ENCODE results near the gene PEX7.
A peak's percentile ranks its signal among the peaks of the same experiment; 100 is the strongest.
"Not testable (repeated sequence)": the region's sequence is repeated elsewhere in the genome, so short reads cannot be mapped to it uniquely, and the experiment has no call there.

PEX7 gene

DNA sequence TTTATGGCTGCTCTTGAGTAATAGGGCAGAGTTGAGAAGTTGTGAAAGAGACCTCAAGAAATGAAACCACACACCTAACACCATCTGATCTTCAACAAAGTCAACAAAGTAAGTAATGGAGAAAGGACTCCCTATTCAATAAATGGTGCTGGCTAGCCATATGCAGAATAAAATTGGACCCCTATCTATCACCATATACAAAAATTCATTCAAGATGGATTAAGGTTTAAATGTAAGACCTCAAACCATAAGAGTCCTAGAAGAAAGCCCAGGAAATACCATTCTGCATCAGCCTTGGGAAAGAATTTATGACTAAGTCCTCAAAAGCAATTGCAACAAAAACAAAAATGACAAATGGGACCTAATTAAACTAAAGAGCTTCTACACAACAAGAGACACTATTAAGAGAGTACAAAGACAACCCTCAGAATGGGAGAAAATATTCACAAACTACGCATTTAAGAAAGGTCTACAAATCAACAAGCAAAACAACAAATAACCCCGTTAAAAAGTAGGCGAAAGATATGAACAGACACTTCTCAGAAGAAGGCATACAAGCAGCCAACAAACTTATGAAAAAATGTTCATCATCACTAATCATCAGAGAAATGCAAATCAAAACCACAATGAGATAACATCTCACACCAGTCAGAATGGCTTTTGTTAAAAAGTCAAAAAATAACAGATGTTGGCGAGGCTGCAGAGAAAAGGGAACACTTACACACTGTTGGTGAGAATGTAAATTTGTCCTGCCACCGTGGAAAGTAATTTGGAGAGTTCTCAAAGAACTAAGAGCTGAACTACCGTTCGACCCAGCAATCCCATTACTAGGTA is 34.1 kb upstream of the PEX7 start:
- peak; percentile 47 for DNase-seq
- in situ Hi-C loops (cut with MboI; ENCODE audit: low pct_unique_long_range_greater_than_20kb, low sequenced_read_pairs): loop anchor here (25.0 kb wide), 1 partner anchor 426 kb away; no protein-coding TSS in a partner anchor

DNA sequence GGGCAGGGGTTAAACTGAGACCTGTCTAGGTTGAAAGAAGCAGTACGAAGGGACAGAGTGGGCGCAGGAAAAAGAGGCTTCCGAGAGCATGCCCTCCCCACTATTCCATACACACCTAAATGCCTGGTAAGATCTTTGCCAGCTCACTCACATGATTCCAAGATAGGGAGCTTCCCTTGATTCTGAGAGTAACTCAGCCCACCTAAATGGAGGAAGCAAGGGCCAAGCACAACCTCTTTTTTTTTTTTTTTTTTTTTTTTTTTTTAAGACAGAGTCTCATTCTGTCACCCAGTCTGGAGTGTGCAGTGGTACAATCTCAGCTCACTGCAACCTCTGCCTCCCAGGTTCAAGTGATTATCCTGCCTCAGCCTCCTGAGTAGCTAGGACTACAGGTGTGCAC is 33.0 kb upstream of the PEX7 start:
- in situ Hi-C loops (cut with MboI; ENCODE audit: low pct_unique_long_range_greater_than_20kb, low sequenced_read_pairs): loop anchor here (25.0 kb wide), 1 partner anchor 427 kb away; no protein-coding TSS in a partner anchor
- not testable (repeated sequence) for DNase-seq

DNA sequence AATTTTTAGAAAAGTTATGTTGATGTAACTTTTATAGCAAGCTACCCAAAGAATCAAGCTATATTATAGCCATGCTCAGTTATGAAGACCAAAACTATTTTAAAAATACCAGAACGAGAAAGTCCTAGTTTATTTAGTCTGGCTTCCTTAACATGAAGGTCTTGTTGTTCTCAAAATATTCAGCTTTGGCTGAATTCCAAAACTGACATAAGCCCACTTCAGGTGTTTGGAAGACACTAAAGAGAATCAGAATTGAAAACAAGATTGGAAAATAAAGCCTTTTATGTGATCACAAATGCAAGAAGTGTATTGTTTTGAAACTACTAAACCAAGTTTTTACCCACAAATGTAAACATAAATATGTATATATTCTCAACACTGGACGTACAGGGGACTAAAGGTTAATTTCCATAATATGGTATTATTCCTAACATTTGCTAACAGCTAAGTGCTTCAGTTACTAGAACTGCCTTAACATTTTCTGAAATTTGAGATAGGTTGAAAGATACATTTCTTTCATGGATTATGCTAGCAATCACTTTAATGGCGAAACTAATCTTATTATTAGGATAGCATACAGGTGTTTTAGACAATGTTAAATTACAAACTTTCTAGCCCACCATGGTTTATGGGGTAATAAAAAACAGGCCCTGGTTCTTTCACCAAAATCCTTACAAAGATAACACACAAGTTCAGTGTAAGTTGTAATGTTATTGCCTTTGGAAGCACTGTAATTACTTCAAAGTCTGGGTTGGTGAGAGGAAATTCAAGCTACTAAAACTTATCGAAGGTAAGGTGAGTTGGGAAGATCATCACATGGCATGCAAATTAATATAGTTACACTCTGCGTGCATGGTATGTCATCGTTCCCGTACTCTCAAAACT is 31.7 kb upstream of the PEX7 start:
- no peak for DNase-seq
- in situ Hi-C loops (cut with MboI; ENCODE audit: low pct_unique_long_range_greater_than_20kb, low sequenced_read_pairs): loop anchor here (25.0 kb wide), 1 partner anchor 428 kb away; no protein-coding TSS in a partner anchor

DNA sequence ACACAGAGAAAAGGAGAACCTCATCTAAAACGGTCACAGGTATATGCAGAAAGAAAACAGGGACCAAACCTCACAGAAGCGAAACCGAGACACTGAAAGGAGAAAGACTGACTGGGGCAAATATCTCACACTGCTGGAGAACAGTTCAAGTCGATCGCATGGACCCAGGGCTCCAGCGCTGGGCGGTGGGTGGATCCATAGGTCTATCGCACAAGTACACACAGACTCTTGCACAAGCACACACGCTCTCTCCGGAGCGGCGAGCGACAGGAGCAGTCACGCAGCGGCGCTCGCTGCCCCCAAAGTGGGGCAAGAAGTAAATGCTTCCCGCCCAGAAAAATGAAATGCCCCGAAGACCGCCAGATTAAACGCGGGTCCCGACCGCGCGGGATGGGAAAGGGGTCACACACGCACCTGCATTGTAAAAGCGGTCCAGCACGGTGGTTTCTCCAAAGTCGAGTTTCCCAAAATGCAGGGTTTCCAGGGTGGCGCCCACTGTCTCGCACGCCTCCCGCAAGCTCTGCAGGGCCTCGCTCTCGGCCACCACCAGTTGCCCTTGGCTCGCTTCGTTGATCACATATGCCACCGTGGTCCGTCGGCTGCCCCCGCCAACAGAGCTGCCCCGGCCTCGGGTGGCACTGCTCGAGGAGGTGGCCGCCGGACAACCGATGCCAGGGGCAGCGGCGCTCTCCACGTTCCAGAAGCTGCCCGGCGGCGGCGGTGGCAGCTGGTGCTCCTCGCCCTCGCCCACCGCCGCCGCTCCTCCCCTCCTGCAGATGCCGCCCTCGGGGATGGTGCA is 30.9 kb upstream of the PEX7 start:
- in situ Hi-C loops (cut with MboI; ENCODE audit: low pct_unique_long_range_greater_than_20kb, low sequenced_read_pairs): loop anchor here (25.0 kb wide), 1 partner anchor 429 kb away; no protein-coding TSS in a partner anchor
- DNase-seq: peak; percentile 75

DNA sequence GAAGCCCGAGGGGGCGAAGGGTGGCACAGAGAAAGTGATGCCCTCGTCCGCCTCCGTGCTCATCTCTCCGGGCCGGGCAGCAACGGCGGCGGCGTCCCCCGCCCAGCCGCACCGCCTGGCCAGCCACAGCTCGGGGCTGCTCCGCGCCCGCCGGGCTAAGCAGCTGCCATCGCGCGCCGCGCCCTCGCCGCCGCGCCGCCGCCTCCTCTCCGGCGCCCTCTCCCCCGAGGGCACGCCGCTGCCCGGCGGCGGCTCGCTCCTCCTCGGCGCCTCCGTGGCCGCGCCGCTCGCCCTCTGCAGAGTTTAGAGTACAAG is 30.3 kb upstream of the PEX7 start:
- no peak for DNase-seq
- in situ Hi-C loops (cut with MboI; ENCODE audit: low pct_unique_long_range_greater_than_20kb, low sequenced_read_pairs): loop anchor here (25.0 kb wide), 1 partner anchor 430 kb away; no protein-coding TSS in a partner anchor

DNA sequence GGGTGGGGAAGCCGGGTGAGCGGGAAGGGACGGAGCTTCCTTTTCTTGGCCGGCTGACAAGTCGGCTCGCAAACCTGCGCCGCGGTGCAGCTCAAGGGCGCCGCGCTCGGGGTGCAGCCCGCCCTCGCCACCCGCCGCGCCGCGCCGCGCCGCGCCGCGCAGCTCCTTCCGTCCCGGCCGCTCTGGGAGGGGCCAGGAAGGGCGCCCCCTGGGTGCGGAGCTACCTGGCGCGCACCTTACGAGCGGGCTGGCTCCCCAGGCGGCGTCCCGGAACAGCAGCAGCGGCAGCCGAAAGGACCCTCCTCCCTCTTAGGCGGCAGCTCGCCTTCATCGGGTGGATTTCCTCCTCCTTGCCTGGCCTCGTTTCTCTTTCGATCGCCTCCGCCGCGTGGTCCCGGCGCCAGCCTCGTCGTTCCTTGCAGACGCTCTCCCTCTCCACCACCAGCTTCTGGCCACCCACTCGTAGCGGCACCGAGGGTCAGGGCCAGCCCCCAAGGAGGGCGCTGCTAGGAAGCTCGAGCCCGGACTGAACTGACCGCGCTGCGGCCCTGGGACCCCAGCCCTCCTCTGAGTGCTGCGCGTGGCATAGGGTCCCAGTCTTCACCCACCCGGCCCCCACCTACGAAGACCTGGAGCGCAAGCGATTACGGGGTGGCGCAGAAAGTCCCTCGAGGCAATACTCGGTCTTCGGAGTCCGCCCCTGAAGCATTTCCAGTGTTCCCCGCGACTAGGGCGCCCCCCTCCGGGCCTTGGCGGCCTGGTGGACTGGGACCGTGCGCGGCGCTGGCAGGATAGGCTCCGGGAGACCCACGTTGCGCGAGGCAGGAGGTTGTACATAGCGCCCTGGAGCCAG is 29.8 kb upstream of the PEX7 start, which contains the start of gene MAP3K5:
TSS of gene MAP3K5 (minus strand) at position 68 of the 853 bp plus-strand sequence. CDS start 320 bp downstream, outside the sequence.
- in situ Hi-C loops (cut with MboI; ENCODE audit: low pct_unique_long_range_greater_than_20kb, low sequenced_read_pairs): loop anchor here (25.0 kb wide), 1 partner anchor 430 kb away; no protein-coding TSS in a partner anchor
- peak; percentile 95 for DNase-seq

DNA sequence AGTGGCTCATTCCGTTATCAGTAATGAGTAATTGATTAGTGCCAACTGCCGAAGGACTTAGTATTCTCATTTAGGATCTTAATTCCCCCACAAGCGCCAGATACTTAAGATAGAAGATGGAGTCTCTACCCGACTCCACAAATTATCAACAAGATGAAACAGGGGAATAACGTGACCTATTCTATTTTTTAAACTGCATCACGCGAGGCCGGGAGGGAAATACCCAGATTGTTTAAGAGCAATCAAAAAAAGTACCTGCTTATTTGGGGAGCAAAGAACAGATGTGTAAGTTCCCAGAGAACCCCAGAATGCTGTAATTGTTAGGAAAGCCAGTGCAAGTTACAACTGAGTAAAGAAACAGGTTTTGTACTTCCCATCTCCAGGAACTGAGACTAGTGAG is 29.0 kb upstream of the PEX7 start:
- in situ Hi-C loops (cut with MboI; ENCODE audit: low pct_unique_long_range_greater_than_20kb, low sequenced_read_pairs): loop anchor here (25.0 kb wide), 1 partner anchor 431 kb away; no protein-coding TSS in a partner anchor
- DNase-seq: no peak

DNA sequence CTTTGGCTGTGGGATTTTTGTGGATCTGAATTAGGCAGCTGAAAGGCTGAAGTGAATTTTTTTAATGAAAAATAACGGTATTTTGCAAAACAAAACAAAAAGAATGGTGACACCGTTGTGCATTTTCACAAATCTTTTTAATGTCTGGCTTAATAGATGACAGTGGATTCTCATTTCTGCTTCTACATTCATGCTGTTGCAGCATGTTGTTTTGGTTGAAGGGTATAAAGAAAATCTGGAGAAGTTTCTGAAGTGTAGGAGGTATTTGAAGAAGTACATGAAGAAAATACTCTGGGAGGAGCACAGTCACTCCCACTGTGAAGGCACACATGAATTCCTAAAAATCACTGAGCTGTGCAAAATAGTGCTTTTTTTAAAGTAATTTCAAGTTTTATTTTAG is 27.0 kb upstream of the PEX7 start:
- in situ Hi-C loops (cut with MboI; ENCODE audit: low pct_unique_long_range_greater_than_20kb, low sequenced_read_pairs): loop anchor here (25.0 kb wide), 1 partner anchor 433 kb away; no protein-coding TSS in a partner anchor
- no peak for DNase-seq

DNA sequence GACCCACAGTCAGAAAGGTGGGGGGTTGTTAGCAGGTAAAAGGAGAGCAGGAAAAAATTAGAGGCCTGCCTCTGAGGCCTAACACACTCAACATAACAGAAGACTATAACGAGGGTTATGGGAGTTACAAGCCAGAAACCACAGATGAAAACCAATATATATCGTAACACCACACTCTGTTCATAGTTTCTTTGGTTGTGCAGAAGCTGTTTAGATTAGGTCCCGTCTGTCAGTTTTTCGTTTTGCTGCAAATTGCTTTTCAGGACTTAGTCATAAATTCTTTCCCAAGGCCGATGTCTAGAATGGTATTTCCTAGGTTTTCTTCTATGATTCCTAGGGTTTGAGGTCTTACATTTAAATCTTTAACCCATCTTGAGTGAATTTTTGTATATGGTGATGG is 26.4 kb upstream of the PEX7 start:
- DNase-seq: no peak
- in situ Hi-C loops (cut with MboI; ENCODE audit: low pct_unique_long_range_greater_than_20kb, low sequenced_read_pairs): loop anchor here (25.0 kb wide), 1 partner anchor 434 kb away; no protein-coding TSS in a partner anchor

DNA sequence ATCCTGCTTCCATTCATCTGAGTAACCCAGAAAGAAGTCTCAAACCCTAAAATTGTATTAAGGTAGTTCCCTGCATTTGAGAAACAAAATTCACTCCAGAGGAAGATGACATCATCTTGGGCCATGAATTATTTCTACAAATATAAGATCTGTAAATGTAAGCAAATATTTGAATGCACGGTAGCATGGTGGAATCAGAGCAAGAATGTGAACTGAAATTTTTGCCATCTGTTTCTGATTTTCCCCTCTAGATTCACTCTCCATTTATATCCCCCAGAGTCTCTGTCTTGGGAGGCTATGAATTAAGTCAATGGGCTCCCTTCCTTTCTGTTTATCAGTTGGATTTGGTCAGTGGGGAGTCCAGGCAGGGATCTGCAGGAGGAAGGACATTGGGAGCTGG is 24.3 kb upstream of the PEX7 start:
- no peak for DNase-seq
- in situ Hi-C loops (cut with MboI; ENCODE audit: low pct_unique_long_range_greater_than_20kb, low sequenced_read_pairs): loop anchor here (25.0 kb wide), 1 partner anchor 436 kb away; no protein-coding TSS in a partner anchor

DNA sequence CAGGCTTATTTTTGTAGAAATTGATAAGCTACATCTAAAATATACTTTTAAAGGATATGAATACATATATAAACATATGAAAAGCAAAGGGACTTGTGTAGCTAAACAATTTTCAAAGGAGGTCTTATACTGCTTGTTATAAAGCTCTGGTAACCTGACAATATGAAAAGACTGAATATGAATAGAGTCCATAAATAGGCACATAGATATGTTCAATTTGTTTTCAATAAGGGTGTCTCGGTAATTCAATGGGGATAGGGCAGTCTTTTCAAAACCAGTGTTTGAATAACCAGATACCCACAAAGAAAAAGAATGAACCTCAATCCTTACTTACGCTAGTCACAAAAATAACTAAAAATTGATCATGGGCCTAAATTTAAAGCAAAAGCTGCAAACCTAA is 20.8 kb upstream of the PEX7 start:
- in situ Hi-C loops (cut with MboI; ENCODE audit: low pct_unique_long_range_greater_than_20kb, low sequenced_read_pairs): no loop called here

DNA sequence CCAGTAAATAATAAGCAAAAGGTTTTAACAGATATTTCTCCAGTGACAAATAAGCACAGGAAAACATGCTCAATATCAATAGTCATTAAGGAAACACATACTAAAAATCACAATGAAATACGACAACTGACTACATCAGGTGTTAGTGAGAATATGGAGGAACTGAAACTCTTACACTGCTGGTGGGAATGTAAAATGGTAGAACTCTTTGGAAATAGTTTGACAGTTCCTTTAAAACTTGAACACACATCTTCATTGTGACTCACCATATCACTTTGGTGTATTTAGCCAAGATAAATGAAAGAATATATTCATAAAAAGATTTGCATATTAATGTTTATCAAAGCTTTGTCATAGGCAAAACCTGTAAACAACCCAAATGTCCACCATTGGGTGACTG is 18.8 kb upstream of the PEX7 start:
- no peak for DNase-seq
- in situ Hi-C loops (cut with MboI; ENCODE audit: low pct_unique_long_range_greater_than_20kb, low sequenced_read_pairs): no loop called here

More for the DNA sequence above, 20.8 kb upstream of the PEX7 start:
- no peak for DNase-seq

DNA sequence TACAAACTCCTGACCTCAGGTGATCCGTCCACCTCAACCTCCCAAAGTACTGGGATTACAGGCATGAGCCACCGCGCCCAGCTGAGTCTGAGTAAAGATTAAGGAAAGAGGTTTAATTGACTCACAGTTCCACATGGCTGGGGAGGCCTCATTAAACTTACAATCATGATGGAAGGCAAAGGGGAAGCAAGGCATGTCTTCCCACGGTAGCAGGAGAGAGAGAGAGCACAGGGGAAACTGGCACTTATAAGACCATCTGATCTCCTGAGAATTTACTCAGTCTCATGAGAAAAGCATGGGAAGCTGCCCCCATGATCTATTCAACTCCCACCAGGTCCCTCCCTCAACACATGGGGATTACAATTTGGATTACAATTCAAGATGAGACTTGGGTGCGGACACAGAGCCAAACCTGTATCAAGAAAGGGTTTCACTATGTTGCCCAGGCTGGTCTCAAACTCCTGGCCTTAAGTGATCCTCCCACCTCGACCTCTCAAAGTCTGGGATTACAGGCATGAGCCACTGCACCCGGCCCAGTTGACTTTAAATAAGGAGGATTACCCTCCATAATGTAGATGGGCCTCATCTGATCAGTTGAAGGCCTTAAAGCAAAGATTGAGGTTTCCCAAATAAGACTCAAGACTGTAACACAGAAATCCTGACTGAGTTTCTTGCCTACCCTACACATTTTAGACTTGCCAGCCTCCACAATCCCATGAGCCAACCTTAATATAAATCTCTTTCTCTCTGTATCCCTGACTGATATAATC is 13.1 kb upstream of the PEX7 start:
- in situ Hi-C loops (cut with MboI; ENCODE audit: low pct_unique_long_range_greater_than_20kb, low sequenced_read_pairs): no loop called here
- no peak for DNase-seq

DNA sequence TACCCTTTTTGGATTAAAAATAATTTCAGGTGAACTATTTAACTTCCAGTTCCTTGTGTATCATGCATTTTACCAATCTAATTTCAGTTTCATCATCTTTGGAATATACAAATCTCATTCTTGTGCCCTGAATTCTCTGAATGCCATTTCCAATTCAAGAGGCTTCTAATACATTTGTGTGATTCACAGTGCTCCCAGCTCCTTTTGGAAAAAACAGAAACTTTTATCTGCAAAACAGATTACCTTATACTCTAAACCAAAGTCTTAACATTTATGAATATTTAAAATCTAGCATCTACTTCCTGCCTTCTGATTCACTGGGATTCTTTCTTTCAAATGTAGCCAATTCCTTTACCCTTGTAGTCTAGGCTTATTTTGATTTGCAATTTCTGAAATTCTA is 11.1 kb upstream of the PEX7 start:
- DNase-seq: no peak
- in situ Hi-C loops (cut with MboI; ENCODE audit: low pct_unique_long_range_greater_than_20kb, low sequenced_read_pairs): no loop called here

DNA sequence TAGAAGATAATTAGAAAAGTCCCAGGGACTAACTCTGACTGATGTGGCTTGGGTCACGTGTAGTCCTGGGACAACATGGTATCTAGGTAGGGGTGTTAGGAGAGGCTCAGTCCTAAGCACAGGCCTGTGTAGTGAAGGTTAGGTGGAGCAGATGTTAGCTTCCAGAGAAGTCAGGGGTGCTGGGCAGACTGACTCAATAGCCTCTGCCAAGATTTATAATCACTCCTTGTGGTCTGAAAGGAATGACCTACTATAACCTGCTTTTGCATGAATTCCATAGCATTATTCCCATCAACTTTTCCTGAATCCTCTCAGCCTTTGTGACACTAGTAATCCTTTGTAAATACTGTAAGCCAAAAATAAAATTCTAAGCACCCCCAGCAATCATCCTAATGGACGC is 10.2 kb upstream of the PEX7 start:
- no peak for DNase-seq
- in situ Hi-C loops (cut with MboI; ENCODE audit: low pct_unique_long_range_greater_than_20kb, low sequenced_read_pairs): no loop called here

DNA sequence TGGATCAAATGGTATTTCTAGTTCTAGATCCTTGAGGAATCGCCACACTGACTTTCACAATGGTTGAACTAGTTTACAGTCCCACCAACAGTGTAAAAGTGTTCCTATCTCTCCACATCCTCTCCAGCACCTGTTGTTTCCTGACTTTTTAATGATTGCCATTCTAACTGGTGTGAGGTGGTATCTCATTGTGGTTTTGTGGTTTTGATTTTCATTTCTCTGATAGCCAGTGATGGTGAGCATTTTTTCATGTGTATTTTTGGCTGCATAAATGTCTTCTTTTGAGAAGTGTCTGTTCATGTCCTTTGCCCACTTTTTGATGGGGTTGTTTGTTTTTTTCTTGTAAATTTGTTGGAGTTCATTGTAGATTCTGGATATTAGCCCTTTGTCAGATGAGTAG is 6.8 kb upstream of the PEX7 start:
- in situ Hi-C loops (cut with MboI; ENCODE audit: low pct_unique_long_range_greater_than_20kb, low sequenced_read_pairs); DNase-seq: not testable (repeated sequence)

DNA sequence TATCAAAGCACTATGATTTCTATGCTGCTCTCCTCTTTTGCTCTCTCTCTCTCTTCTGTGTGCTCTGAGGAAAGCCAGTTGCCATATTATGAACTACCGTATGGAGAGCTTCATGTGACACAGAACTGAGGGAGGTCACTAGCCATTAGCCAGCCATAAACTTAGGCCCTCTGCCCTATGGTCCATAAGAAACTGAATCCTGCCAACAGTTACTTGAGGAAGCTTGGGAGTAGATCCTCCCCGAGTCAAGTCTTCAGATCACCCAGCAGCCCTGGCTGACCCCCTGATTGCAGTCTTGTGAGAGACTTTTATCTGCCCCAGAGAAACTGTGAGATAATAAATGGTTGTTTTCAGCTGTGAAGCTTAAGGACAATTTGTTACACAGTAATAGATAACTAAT is 5.7 kb upstream of the PEX7 start:
- in situ Hi-C loops (cut with MboI; ENCODE audit: low pct_unique_long_range_greater_than_20kb, low sequenced_read_pairs): no loop called here
- no peak for DNase-seq
